HG03432 (cell line): ENCODE results near the gene CMC2.

Experiments used
- ATAC-seq: cut with Tn5 transposase; IDR thresholded peaks from one replicate; pipeline ENCODE4 v1.9.1; 2021; ENCODE audit warnings: mild to moderate bottlenecking, moderate library complexity; ENCODE audit not compliant: unreplicated experiment

The CMC2 gene

GRCh38 chr16:80981103-80981502 is 25.6 kb downstream of the CMC2 start:
- ATAC-seq = no peak

GRCh38 chr16:80976946-80977345 is 29.7 kb downstream of the CMC2 start:
- ATAC-seq = no peak

DNA sequence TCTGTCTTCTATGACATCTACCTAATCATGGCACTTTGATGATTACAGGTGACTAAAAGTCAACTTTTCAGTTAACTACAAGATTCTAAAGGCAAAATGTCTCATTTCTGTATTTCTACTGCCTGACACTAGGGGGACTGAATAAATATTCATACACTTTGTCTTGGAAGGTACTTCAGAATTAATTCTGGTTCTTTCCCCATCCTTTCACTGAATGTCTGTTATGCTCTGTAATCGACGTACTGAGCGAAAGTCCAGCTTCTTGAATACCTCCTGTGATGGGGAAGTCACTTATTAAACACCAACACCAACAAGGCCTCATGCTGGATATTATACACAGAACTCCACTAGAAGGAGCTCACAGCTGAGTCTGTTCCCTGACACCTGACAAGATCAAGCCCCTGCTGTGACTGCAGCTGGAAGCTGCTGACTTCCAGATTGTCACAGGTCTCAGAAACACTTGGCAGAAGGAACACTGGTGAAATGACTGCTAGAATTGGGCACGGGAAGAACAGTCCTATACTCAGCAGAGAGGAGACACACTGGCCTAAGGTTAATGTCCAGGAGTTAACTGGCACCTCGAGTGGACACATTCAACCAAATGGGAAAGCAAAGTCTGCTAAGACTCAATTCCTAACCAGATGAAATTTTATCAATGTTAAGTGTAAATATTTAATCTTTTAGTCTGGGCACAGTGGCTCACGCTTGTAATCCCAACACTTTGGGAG is 31.9 kb downstream of the CMC2 start:
- ATAC-seq = no peak

DNA sequence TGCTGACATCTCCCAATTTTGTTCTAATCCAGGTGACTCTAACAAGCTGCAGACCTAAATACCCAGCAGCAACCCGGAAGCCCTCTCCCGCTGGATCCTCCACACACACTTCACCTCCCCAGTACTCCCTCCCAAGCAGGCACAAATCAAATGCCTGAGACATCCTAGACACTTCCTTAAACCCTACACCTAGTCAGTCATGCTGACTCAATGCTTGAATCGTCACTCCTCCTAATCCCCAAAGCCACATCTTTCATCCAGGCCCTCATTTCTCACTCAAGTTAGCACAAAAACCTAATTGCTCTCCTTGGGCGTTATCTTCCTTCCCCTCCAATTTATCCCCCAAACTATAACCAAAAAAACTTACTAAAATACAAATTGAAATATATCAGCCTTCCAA is 32.7 kb downstream of the CMC2 start:
- no peak for ATAC-seq

DNA sequence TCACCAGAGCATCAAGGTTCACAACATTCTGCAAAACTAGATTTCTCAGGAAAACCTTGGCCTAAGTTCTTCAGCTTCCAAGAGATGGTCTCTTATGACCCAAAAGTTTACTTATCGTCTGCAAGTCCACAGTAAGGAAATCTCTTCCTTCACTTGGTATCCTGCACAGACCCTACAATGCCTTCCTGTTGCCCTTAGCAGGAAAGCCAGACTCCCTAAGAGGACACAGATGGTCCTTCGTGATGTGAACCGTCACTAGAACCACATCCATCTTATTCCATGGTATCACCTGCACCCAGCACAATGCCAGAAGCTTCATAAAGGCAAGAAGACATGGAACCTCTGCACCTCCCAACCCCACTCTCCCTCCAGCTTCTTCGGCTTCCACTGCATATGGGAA is 34.1 kb downstream of the CMC2 start:
- ATAC-seq = no peak

- ATAC-seq = peak; percentile 76
Measured at GRCh38 chr16:80971819-80972218, 34.9 kb downstream of the CMC2 start.

DNA sequence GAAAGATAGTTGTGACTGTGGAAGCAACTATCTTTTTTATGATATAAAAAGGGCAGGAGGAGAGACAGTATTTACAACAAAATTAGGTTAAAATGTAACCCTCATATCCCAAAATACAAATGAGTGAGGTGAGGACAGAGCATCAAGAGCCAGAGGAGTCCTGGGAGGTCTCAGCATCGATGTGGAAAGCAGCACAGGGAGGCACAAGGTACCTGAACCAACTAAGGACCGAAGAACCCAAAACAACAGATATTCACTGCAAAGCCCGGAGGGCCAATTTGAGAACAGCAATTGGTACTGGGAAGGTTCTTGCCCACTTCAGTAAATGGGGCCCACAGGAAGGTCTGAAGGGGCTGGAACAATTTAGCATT is 37.6 kb downstream of the CMC2 start:
- no peak for ATAC-seq

DNA sequence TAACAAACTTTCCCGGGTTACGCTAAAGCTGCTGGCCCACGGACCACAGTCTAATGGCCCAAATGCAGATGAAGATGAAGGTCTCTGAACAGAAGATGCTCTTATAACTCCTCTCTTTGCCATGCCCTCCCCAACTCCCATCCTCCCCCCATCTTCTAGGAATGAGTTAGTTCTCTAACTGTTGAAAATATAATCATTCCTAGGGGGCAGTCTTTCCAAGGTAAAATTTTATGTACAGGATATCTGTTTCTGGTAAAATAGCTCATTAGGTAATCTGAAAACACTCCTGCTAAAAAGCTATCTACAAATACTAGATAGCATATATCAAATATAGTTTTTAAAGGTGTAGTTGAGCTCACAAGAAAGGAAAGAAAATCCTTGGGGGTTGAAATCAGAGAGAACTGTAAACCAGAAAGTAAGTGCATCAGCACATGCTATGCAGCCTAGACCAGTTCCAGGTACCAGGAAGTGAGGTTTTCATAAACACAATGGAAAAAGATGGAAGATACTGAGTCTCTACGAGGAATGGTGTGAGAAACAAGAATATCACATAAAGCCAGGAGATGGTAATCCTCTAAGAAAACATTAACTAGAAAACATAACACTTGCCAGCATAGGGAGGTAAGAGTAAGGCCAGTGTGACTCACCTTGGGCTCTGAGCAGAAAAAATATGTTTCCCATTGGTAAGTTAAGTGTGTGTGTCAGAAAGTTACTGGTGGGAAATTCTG is 38.1 kb downstream of the CMC2 start:
- ATAC-seq = no peak

GRCh38 chr16:80966617-80967016 is 40.1 kb downstream of the CMC2 start:
- no peak for ATAC-seq

DNA sequence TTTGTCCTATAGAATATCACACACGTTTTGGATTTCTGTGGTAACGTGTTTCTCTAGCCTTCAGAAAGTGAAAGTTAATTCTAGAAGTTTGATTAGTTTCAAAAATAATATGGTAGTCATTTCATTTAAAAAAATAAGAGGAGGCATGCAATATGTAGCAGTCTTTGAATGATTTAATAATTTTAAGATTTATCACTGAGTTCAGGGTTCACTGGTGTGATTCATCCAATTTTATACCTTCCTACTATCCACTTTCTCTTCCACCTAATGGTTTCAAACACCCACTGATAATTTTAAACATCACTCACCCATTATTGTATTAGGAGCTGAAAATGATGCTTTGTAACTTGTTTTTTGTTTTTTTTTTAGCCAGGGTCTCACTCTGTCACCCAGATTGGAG is 42.3 kb downstream of the CMC2 start:
- no peak for ATAC-seq

DNA sequence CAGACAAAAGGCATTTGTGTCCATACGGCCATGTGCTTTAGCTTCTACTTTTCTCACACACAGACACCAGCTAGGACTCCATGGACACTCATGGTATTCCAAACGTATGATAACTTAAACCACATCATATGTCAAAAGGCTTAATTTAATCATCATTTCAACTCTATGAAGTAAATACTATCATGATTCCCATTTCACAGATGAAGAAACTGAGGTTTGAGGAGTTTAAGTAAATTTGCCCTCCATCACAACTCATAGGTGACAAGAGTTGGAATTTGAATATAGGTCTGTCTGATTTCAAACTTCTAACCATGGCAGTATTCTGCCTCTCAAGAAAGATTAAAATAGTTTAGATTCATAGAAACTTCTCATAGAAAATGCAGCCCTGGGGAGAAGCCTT is 43.8 kb downstream of the CMC2 start:
- ATAC-seq = no peak

- ATAC-seq = no peak
Measured at GRCh38 chr16:80958284-80958683, 48.4 kb downstream of the CMC2 start.

GRCh38 chr16:80954985-80955384 is 51.7 kb downstream of the CMC2 start:
- ATAC-seq = no peak

- peak; percentile 68 for ATAC-seq
Measured at GRCh38 chr16:80948886-80949493, 57.7 kb downstream of the CMC2 start.

GRCh38 chr16:80947708-80948625 is 58.7 kb downstream of the CMC2 start:
- no peak for ATAC-seq

GRCh38 chr16:80947239-80947638 is 59.4 kb downstream of the CMC2 start:
- no peak for ATAC-seq

DNA sequence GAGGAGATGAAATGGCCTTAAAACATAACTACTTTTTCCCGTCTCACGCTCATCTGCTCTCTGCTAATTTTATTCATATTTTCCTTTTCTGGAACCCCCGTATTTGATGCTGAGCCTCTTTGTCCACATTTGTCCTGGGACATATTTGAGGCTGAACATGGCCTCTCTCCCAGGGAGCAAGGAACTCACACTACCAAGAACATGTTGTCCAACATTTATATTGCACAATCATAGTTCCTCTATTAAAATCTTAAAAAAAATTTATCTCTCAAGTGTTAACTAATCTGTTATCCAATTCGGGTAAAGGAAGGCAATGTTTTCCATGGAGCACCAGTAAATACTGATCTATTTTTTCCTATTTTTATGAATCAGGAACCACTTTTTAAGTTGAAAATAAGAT is 60.2 kb downstream of the CMC2 start:
- no peak for ATAC-seq

GRCh38 chr16:80940069-80940856 is 66.4 kb downstream of the CMC2 start:
- no peak for ATAC-seq

DNA sequence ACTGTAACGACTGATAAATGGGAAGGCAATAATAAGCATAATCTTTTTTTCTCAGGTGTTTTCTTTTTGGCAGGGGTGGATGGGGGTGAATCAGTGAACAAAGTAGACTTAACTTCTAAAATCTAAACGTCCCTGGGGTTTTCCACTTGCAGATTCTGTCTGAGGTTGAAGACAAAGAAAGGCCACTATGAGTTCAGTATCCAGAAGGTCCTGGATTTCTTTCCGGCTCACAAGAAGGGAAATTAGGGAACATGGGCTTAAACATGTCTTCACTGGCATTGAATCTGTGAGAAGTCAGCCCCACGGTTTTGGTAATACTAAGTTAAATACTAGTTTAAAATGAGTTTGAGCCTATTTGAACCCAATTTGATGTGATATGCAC is 67.8 kb downstream of the CMC2 start:
- no peak for ATAC-seq
